Activated effector memory CD4-positive, alpha-beta T cell treated with anti-CD3 and anti-CD28 coated beads, Interleukin-2, amount 50 U/mL, for 16 hours (primary cell): ENCODE measurements around the gene CLASRP.

ENCODE experiments used
- DNase-seq: peaks from one replicate; pipeline ENCODE4 v3.0.0-alpha.2; 2020

CLASRP gene

DNA sequence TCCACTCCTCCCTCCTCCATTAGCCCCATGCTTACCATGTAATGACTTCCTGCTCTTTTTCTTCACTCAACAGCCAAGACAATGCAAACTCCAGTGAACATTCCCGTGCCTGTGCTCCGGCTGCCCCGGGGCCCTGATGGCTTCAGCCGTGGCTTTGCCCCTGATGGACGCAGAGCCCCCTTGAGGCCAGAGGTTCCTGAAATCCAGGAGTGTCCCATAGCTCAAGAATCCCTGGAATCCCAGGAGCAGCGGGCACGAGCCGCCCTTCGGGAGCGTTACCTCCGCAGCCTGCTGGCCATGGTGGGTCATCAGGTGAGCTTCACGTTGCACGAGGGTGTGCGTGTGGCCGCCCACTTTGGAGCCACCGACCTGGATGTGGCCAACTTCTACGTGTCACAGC is 51.2 kb downstream of the CLASRP start:
- no peak for DNase-seq

DNA sequence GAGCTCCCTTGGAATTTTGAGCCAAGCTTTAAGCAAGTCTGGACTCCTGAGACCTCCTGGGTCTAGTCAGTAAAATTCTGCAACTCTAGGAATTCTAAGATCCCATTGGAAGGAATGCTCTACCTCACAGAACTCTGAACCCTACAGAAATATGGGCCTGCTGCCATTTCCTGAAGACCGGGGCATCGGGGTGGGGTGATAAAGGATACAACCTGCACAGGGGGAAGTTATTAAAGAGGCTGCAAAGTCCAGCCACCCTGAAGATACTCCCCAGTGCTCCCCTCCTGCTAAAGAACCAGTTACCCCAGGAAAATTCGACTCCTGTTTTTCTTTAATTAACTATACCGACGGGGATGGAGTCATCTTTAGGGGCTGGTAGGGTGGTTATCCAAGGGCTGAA is 51.8 kb downstream of the CLASRP start:
- DNase-seq, result no peak

DNA sequence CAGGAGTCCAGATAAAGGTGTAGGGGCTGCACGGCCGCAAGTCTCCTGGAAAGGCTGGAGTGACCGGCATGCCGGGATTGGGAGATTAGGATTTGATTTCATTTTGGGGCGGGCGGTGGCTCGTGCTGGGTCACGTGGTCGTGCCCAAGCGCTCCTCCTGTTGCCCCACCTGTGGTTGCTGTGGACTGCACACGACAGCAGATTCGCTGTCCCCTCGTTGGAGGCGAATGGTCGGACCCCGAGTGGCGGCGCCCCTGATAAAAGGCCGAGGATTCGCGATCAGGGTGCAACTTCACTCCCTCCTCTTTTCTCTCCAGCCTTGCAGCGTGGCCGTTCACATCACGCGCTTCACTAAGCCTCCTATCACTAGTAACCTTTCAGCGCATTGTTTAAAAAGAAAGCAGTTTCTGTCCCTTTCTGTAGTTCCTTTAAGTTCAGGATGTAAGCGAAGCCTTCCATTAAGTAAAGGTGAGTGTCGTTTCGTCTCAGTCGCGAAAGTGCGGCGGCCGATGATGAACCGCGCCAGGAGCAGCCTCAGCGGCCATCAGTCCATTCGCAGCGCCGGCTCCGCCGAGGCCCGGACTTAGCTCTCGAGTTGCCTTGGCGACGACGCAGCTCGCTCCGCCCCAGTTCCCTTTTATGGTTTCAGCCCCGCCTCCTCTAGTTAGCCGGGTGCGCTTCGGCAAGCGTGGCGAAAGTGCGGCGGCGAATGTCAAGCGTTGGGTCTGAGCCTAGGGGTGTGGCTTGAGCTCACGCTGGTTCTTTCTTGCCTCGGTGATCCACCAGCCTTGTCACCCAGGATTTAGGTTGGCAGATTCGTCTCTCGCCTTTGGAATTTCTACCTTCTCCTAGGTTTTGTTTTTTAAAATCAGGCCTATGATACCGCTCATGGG is 52.4 kb downstream of the CLASRP start:
- DNase-seq, result peak; percentile 99

GRCh38 chr19:45092747-45093678 is 54.2 kb downstream of the CLASRP start, which contains the start of gene PPP1R37:
Gene PPP1R37 (plus strand): TSS chr19:45093179. CDS start chr19:45093326, 147 bp downstream.
- DNase-seq, result peak; percentile 97

GRCh38 chr19:45094137-45094536 is 55.3 kb downstream of the CLASRP start:
- no peak for DNase-seq

GRCh38 chr19:45094707-45095106 is 55.9 kb downstream of the CLASRP start:
- DNase-seq, result no peak

GRCh38 chr19:45095496-45096413 is 56.9 kb downstream of the CLASRP start:
- no peak for DNase-seq

GRCh38 chr19:45096700-45097099 is 57.9 kb downstream of the CLASRP start:
- DNase-seq, result no peak

GRCh38 chr19:45097450-45097775 is 58.6 kb downstream of the CLASRP start:
- no peak for DNase-seq

GRCh38 chr19:45097776-45098520 is 59.1 kb downstream of the CLASRP start:
- no peak for DNase-seq

DNA sequence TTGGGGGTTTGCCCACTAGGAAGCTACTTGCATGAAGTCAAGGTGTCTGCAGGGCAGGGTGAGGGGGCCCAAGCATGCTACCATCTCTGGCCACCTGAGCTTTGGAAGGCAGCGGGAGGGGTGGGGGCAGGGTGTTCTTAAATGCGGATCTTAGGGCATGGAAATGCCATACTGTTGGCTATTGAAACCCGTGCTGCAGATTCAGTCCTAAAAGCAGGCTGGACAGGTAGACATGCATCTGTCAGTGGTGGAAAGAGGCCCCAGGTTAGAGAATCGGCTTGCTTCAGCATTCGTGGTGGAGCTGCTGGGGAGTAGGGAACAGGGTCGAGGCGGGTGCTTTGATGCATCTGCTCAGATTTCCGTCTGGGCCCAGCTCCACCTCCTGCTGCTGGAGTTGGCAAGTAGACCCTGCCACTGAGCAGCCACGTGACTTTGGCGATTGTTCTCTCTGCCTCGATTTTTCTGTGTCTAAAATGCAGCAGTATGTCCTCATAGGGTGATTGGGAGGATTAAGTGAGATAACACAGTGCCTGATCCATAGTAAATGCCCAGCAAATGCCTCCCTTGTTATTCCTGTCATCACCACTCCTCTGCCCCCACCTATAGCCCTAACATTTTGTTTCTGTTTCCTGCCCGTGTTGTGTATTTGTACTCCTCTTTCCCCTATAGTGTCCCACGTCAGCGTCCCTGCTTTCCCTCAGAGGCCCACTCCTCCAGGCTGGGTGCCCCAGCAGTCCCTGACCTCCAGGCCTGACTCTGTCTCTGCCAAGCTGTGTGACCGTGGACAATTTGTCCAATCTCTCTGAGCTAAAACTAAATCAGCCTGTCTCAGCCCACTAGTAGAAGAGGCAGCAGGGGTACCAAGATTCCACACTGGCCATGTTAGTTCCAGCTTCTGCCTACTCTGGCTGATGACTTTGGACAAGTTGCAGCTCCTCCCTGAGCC is 59.9 kb downstream of the CLASRP start:
- no peak for DNase-seq

- DNase-seq, result no peak
These were observed 60.8 kb downstream of the CLASRP start for GRCh38 chr19:45099467-45100191.

GRCh38 chr19:45100201-45100600 is 61.4 kb downstream of the CLASRP start:
- no peak for DNase-seq

GRCh38 chr19:45100846-45101252 is 62.0 kb downstream of the CLASRP start:
- DNase-seq, result no peak

DNA sequence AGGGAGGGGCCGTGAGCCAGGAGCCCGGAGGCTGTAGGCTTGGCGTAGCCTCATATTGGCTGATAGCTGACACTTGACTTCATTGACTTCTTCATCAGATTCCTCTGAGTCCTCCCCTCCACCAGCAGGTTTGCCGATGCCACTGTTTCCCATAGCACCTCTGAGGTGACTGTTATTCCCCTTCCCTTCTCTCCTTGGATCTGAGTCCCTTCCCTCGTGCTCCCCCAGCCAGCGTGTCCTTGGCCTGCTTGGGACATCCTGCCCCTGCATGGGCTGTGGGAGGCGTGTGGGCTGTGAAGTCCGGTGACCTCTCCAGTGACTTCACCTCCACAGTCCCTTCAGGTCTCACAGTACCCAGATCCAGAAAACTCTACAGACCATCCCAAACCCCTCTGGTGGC is 63.0 kb downstream of the CLASRP start:
- DNase-seq, result no peak

DNA sequence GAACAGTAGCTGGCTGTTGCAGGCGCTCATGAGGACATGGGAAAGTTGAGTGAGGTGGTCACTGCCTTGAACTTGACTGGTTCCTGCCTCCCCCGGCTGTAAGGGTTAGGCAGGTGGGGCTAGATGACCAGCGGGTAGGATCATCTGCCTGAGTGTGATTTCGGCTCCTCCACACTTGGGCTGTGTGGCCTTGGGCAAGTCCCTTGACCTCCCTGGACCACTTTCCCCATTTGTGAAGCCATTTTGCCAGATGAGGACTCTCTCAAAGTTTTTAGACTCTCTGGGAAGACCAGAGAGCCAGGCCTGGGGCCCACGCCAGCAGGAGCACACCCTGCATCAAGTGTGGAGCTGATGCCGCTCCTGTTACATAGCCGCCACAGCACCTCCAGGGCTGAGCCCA is 63.6 kb downstream of the CLASRP start:
- DNase-seq, result no peak

- peak; percentile 69 for DNase-seq
These were observed 64.3 kb downstream of the CLASRP start for GRCh38 chr19:45103156-45103507.

DNA sequence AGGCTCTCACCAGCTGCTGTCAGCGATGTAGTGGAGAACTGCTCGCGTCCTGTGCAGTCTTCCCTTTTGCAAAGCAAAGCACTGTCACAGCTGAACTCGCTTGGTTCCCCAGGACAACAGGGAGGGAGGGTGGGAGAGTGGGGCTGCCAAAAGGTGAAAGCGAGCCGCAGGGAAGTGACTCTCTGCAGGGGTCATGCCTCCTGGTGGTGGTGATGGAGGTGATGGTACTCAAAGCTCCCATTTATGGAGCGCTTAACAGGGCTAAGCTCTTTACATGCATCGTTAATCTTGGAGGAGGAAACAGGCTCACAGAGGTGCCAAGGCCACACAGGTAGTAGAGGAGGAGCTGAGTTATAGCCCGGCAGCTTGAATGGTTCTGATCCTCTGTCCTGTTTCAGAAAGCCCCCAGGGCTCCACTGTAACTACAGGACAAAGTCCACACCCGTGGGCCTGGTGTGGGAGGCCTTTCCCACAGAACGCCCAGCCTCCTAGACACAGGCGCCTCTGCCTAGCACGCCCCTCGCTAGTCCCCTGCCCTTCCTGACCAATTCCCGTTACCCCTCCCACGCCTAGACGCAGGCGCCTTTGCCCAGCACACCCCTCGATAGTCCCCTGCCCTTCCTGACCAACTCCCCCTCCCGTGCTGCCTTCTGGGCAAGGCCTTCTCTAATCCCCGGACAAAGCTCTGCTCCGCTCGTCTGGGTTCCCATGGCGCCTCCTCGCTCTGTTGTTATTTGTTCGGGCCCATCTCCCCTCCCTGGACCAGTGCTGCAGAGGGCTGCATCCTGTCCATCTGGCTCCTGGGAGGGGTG is 64.9 kb downstream of the CLASRP start:
- no peak for DNase-seq

- no peak for DNase-seq
These were observed 66.0 kb downstream of the CLASRP start for GRCh38 chr19:45104658-45105349.
